ENCODE measurements around the gene MYH7B. TPM values are rescaled to one million over a fixed set of nuclear protein-coding genes. Genes with fewer than 3 reads are reported as not detected.

The MYH7B gene
- total RNA-seq, 1 donor from 2014 or later, result 0.30 TPM

DNA sequence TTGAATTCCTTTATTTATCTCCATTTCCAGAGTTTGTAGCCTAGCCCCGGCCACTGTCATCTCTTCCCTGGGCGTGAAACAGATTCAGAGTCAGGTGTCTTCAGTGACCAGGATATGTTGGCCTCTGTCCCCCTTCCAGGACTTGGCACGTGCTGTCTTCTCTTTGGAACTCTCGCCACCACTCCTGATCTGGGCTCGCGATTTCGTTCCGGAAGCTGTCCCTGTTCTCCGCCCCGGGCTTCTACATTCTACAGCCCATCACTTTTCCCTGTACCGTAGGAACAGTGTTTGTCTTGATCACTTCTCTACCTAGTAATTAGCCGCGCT is 801 bp upstream of the MYH7B start:
- Mint-ChIP-seq H3K27ac (ENCODE audit: unreplicated experiment) (peak overlapping the region; percentile 99), H3K4me3 (ENCODE audit: unreplicated experiment) (peak overlapping the region; percentile 95), H3K27me3 (ENCODE audit: low read depth) (no peaks in the 10 kb centered on the region), H3K9me3 (ENCODE audit: low read depth) (no peaks in the 10 kb centered on the region), H3K4me1 (ENCODE audit: low read depth) (peaks cover 24% of the 10 kb centered on the region), H3K36me3 (ENCODE audit: low read depth) (peaks cover 4% of the 10 kb centered on the region)
- TF ChIP-seq, protein P1, sequence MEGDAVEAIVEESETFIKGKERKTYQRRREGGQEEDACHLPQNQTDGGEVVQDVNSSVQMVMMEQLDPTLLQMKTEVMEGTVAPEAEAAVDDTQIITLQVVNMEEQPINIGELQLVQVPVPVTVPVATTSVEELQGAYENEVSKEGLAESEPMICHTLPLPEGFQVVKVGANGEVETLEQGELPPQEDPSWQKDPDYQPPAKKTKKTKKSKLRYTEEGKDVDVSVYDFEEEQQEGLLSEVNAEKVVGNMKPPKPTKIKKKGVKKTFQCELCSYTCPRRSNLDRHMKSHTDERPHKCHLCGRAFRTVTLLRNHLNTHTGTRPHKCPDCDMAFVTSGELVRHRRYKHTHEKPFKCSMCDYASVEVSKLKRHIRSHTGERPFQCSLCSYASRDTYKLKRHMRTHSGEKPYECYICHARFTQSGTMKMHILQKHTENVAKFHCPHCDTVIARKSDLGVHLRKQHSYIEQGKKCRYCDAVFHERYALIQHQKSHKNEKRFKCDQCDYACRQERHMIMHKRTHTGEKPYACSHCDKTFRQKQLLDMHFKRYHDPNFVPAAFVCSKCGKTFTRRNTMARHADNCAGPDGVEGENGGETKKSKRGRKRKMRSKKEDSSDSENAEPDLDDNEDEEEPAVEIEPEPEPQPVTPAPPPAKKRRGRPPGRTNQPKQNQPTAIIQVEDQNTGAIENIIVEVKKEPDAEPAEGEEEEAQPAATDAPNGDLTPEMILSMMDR (IDR thresholded peaks at IDR 0.05), result no peak
- DNase-seq (ENCODE audit: low spot score), result no peak

DNA sequence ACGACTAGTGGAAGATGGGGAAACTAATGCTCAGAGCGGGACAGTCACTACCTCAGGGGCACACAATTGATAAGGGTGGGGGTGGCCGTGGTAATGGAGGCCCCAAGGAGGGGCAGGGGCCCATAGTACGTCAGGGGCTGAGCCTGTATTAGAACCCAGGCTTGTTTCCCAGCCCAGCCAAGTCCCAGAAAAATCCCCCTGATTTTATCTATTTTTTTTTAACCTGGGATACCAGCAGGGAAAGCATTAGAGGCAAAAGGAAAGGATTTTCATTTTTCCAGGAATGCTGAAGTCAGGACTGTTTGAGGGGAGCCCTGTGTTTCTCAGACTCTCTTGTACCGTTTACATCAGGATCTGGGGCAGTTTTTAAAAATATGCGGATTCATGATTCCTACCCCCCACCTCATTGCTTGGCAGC is 382 bp downstream of the MYH7B start:
- Mint-ChIP-seq H3K36me3 (ENCODE audit: low read depth) (no peaks in the 10 kb centered on the region), H3K9me3 (ENCODE audit: low read depth) (no peaks in the 10 kb centered on the region), H3K27me3 (ENCODE audit: low read depth) (no peaks in the 10 kb centered on the region), H3K27ac (ENCODE audit: unreplicated experiment) (peak overlapping the region; percentile 99), H3K4me3 (ENCODE audit: unreplicated experiment) (peak overlapping the region; percentile 95), H3K4me1 (ENCODE audit: low read depth) (peaks cover 24% of the 10 kb centered on the region)
- no peak for DNase-seq (ENCODE audit: low spot score)
- TF ChIP-seq, protein P1 (IDR thresholded peaks at IDR 0.05), result peak; percentile 61

DNA sequence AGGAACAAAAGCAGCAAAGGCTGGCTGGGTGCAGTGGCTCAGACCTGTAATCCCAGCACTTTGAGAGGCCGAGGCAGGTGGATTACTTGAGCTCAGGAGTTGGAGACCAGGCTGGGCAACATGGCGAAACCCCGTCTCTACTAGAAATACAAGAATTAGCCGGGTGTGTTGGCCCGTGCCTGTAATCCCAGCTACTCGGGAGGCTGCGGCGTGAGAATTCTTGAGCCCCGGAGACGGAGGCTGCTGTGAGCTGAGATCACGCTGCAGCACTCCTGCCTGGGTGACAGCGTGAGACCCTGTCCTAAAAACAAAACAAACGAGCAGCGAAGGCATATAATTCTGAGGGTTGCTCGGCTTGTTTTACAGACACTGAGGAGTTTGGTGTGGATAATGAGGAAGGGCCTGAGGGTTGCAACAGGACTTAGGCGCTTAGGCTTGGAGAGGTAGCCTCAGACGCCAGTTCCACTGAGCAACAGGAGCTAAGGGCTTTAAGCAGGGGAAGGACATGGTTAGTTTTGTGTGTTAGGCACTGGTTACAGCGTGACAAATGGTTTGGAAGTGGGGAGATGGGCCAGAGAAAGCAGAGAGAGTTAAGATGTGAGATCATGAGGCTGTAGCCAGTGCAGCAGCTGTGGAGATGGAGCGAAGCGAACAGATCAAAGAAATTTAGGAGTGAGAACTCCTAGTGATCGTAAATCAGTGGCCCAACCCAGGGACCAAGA is 1.2 kb downstream of the MYH7B start:
- H3K4me1 Mint-ChIP-seq (ENCODE audit: low read depth), result peaks cover 24% of the 10 kb centered on the region
- DNase-seq (ENCODE audit: low spot score), result no peak
- no peaks in the 10 kb centered on the region for H3K27me3 Mint-ChIP-seq (ENCODE audit: low read depth)
- H3K27ac Mint-ChIP-seq (ENCODE audit: unreplicated experiment), result no peak overlapping the region
- TF ChIP-seq, protein P1 (IDR thresholded peaks at IDR 0.05), result no peak
- no peaks in the 10 kb centered on the region for H3K9me3 Mint-ChIP-seq (ENCODE audit: low read depth)
- no peaks in the 10 kb centered on the region for H3K36me3 Mint-ChIP-seq (ENCODE audit: low read depth)
- no peak overlapping the region for H3K4me3 Mint-ChIP-seq (ENCODE audit: unreplicated experiment)

DNA sequence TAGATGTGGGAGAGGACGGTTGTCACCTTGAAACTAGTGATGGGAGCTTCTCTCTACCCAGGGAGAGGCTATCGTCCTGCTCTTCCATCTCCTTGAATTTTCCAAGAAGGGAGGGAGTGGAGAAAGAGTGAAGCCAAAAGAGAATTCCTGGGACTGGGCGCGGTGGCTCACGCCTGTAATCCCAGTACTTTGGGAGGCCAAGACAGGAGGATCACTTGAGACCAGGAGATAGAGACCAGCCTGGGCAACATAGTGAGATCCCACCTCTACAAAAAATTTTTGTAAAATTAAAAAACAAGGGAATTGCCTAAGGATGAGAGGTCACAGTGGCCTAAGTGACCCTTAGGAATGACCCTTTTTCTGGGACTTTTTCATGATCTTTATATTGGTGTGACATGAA is 8.8 kb downstream of the MYH7B start:
- Mint-ChIP-seq H3K4me3 (ENCODE audit: unreplicated experiment) (no peak overlapping the region), H3K4me1 (ENCODE audit: low read depth) (no peaks in the 10 kb centered on the region), H3K27me3 (ENCODE audit: low read depth) (no peaks in the 10 kb centered on the region), H3K27ac (ENCODE audit: unreplicated experiment) (no peak overlapping the region), H3K9me3 (ENCODE audit: low read depth) (no peaks in the 10 kb centered on the region), H3K36me3 (ENCODE audit: low read depth) (no peaks in the 10 kb centered on the region)
- no peak for DNase-seq (ENCODE audit: low spot score)
- TF ChIP-seq, protein P1 (IDR thresholded peaks at IDR 0.05), result no peak

DNA sequence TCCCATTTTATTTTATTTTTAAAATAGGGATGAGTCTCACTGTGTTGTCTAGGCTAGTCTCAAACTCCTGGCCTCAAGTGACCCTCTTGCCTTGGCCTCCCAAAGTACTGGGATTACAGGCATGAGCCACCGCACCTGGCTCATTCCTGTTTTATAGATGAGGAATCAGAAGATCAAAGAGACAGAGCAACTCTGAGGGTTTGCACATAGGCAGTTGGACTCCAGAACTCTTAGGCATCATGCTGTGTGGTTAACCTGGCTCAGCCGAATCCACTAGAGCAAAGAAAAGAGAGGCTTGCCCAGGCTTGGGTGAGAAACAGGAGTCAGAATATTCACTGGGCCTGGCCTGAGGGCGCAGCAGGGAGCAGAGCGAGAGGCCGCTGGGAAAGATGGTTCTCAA is 9.4 kb downstream of the MYH7B start:
- H3K36me3 Mint-ChIP-seq (ENCODE audit: low read depth), result no peaks in the 10 kb centered on the region
- TF ChIP-seq, protein P1 (IDR thresholded peaks at IDR 0.05), result no peak
- no peaks in the 10 kb centered on the region for H3K27me3 Mint-ChIP-seq (ENCODE audit: low read depth)
- H3K4me1 Mint-ChIP-seq (ENCODE audit: low read depth), result no peaks in the 10 kb centered on the region
- no peak overlapping the region for H3K4me3 Mint-ChIP-seq (ENCODE audit: unreplicated experiment)
- DNase-seq (ENCODE audit: low spot score), result no peak
- no peak overlapping the region for H3K27ac Mint-ChIP-seq (ENCODE audit: unreplicated experiment)
- H3K9me3 Mint-ChIP-seq (ENCODE audit: low read depth), result no peaks in the 10 kb centered on the region

Data from chondrocyte (in vitro differentiated cells).